ENCODE data around the gene FGFRL1.
"Not testable (repeated sequence)": the region's sequence is repeated elsewhere in the genome, so short reads cannot be mapped to it uniquely, and the experiment has no call there.

FGFRL1 gene

DNA sequence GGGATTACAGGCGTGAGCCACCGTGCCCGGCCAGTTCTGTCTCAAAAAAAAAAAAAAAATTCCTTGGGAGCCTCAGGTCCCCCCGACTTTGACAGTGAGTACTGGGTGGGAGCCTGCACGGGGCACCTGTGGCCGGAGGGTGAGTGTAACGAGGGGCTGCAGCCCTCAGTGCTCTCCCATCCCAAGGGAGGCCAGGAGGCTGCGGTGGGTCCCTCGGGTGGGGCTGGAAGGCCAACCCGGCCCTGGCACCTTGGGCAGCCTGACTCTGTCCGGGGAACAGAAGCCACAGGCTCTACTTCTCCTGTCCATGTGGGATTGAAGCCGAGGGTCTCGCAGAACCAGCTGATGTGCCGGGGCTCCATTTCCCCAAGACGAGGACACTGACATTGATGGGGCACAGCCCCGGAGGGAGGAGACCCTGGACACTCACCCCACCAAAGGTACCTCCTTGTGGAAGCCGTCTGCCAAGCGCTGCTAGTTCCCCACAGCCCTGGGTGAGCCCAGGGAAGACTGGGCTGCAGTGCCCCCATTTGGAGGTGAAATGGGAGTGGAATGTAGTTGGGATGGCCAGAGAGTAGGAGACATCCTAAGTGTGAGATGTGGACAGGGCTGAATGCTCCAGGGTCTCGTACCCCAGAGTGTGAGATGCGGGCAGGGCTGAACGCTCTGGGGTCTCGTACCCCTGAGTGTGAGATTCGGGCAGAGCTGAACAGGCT is 16.0 kb upstream of the FGFRL1 start:
- peaks cover 20% of the 10 kb centered on the region for H3K4me1 Mint-ChIP-seq
- H3K9me3 Mint-ChIP-seq = no peaks in the 10 kb centered on the region
- peaks cover 11% of the 10 kb centered on the region for H3K27me3 Mint-ChIP-seq
- DNase-seq (ENCODE audit: low spot score in 2 of 2) (no peak), ATAC-seq (ENCODE audit: low read depth) (no peak)
- peaks cover 3% of the 10 kb centered on the region for H3K36me3 Mint-ChIP-seq
- H3K27ac Mint-ChIP-seq = no peak overlapping the region
- no peak overlapping the region for H3K4me3 Mint-ChIP-seq

DNA sequence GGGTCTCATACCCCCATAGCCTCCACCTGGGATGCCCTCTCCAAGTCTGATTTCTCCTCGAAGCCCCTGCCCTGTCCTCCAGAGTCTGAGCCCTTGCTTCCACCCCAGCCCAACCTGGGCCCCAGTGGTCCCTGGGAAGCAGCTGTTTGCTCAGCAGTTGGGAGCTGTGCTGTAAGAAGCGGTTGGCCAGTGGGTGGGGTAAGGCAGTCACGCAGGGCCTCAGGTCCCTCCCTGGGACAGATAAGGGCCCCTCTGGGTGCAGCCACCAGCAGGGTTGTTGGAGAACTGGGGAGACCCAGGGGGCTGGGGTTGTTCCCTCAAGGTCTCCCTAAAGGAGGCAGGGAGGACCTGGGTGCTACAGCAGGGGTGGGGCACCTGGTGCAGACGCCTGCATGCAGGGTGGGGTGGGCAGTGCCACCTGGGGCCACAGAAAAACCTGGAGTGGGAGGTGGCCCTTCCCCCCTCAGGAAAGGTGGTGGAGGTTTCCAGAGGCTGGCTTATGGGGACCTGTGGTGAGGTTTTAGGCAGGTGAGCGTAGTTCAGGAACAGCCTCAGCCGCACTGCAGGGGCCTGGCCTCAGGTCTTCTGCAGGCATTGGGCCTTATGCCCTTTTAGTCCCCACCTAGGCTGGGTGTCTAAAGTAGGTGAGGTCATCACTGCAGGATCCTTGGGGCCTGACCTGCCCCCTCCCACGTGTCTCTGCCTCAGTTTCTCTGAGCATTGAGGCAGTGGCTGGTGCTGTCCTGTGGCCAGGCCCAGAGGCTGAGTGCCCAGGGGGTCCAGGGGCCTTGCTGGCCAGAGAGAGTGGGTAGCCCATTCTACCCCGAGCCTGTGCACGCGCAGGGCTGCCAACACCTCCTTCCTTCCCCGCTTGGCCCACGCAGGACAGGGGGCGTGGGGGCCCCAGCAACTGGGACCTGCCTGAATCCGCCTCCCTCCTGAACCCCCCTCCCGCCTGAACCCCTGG is 15.1 kb upstream of the FGFRL1 start:
- no peak overlapping the region for H3K27ac Mint-ChIP-seq
- H3K9me3 Mint-ChIP-seq = no peaks in the 10 kb centered on the region
- peak overlapping the region; percentile 29 for H3K4me3 Mint-ChIP-seq
- peaks cover 12% of the 10 kb centered on the region for H3K27me3 Mint-ChIP-seq
- DNase-seq (ENCODE audit: low spot score in 2 of 2) = no peak
- H3K4me1 Mint-ChIP-seq = peaks cover 22% of the 10 kb centered on the region
- H3K36me3 Mint-ChIP-seq = peaks cover 3% of the 10 kb centered on the region
- ATAC-seq (ENCODE audit: low read depth) = no peak

- no peak overlapping the region for H3K27ac Mint-ChIP-seq
- DNase-seq (ENCODE audit: low spot score in 2 of 2) (peak in 1 of 2 donors; percentile 17), ATAC-seq (ENCODE audit: low read depth) (peak; percentile 5)
- H3K4me3 Mint-ChIP-seq = no peak overlapping the region
- no peaks in the 10 kb centered on the region for H3K9me3 Mint-ChIP-seq
- H3K36me3 Mint-ChIP-seq = peaks cover 3% of the 10 kb centered on the region
- H3K4me1 Mint-ChIP-seq = peaks cover 22% of the 10 kb centered on the region
- H3K27me3 Mint-ChIP-seq = peaks cover 12% of the 10 kb centered on the region
Measured at GRCh38 chr4:996997-997374, 14.4 kb upstream of the FGFRL1 start.

DNA sequence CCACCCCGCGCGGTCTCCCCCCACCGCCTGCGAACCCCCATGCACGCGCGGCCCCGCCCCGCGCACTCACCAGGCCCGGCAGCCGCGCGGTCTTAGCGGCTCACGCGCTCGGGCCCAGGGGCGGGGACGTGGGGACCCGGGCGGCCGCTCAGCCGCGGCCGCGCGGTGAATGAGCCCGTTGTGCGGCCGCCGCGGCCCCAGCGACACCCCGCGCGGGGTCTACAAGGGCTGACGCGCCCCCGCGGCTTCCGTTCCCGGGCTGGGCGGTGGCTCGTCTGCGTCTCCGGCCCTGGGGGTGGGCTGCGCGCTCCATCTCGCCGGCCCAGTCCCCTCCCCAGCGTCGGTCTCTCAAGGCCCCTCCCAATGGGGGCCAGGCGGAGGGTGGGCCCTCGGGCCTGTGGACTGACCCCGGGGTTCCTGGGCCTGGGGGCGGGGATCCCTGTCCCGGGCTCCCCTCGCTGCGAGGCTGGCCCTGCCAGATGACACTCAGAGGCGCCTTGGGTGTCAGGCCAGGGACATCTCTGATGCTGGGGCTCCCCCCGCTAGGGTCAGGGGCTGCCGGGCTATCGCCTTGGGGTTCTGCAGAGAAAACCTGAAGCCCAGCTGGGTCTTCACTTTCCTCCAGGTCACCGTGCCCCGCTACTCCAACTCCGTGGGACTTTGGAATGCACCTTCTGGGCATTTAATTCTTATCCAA is 13.9 kb upstream of the FGFRL1 start:
- peaks cover 22% of the 10 kb centered on the region for H3K4me1 Mint-ChIP-seq
- H3K36me3 Mint-ChIP-seq = peaks cover 1% of the 10 kb centered on the region
- peak; percentile 68 for ATAC-seq (ENCODE audit: low read depth)
- H3K4me3 Mint-ChIP-seq = peak overlapping the region; percentile 44
- peak in 1 of 2 donors; percentile 22 for DNase-seq (ENCODE audit: low spot score in 2 of 2)
- H3K27ac Mint-ChIP-seq = no peak overlapping the region
- H3K9me3 Mint-ChIP-seq = no peaks in the 10 kb centered on the region
- peaks cover 14% of the 10 kb centered on the region for H3K27me3 Mint-ChIP-seq

DNA sequence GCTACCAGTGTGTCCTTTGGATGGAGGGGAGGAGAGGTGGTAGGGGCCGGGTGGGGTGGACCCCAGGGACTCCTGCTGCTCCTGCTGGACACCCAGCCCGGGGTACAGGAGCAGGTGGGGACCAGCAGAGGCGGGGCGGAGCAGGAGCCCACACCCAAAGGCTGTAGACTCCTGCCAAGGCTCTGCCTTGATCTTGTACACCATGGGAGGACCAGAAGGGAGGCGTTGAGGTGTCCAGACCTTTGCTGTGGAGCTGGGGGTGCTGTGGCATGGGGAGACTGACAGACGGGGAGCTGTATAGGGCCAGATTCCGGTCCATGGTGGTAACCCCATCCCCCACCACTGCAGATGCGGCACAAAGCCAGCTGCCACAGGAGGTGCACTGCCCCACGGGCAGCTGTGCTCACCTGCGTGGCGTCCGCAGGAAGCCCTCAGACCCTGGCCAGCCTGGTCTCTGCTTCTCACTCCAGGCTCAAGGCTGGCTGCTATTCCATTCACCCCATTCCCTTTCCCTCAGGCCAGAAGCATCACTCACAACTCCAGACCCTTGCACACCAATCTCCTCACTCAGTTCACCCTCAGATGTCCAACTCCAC is 13.2 kb upstream of the FGFRL1 start:
- Mint-ChIP-seq H3K4me3 (peak overlapping the region; percentile 44), H3K27me3 (peaks cover 14% of the 10 kb centered on the region)

GRCh38 chr4:999240-999863 is 12.1 kb upstream of the FGFRL1 start:
- Mint-ChIP-seq H3K4me1 (peaks cover 20% of the 10 kb centered on the region), H3K4me3 (peak overlapping the region; percentile 50), H3K27me3 (peaks cover 14% of the 10 kb centered on the region)
- not testable (repeated sequence) for H3K9me3 Mint-ChIP-seq; H3K36me3 Mint-ChIP-seq; ATAC-seq (ENCODE audit: low read depth); H3K27ac Mint-ChIP-seq
- peak in 1 of 2 donors; percentile 16 for DNase-seq (ENCODE audit: low spot score in 2 of 2)

More for the DNA sequence above, 13.2 kb upstream of the FGFRL1 start:
- Mint-ChIP-seq H3K9me3 (no peaks in the 10 kb centered on the region), H3K4me1 (peaks cover 20% of the 10 kb centered on the region), H3K36me3 (no peaks in the 10 kb centered on the region), H3K27ac (no peak overlapping the region)
- DNase-seq (ENCODE audit: low spot score in 2 of 2) (peak in 1 of 2 donors; percentile 30), ATAC-seq (ENCODE audit: low read depth) (no peak)

- no peaks in the 10 kb centered on the region for H3K9me3 Mint-ChIP-seq
- H3K36me3 Mint-ChIP-seq = no peaks in the 10 kb centered on the region
- ATAC-seq (ENCODE audit: low read depth) (no peak), DNase-seq (ENCODE audit: low spot score in 2 of 2) (no peak)
- peaks cover 20% of the 10 kb centered on the region for H3K4me1 Mint-ChIP-seq
- H3K27me3 Mint-ChIP-seq = peaks cover 17% of the 10 kb centered on the region
- H3K27ac Mint-ChIP-seq = no peak overlapping the region
- H3K4me3 Mint-ChIP-seq = peak overlapping the region; percentile 49
Measured at GRCh38 chr4:999882-1000425, 11.5 kb upstream of the FGFRL1 start.

DNA sequence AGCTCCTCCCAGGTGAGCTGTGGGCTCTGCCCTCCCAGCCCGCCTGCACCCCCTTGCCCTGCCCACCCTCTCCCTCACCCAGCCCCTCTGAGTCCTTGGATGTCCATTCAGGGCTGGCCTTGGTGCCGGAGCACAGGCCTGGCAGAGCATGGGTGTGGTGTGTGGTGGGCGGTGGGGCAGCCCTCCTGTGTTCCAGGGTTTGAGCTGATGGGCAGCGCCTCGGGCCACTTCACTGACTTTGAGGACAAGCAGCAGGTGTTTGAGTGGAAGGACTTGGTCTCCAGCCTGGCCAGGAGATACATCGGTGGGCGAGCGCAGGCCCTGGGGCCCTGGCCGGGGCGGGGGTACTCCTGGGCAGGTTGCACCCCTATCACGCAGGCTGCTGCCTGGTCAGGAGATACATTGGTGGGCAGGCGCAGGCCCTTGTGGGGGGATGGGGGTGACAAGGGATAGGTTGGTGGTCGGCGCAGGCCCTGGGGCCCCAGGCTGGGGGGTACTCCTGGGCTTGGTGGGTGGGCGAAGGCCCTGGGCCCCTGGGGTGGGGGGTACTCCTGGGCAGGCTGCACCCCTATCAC is 10.7 kb upstream of the FGFRL1 start:
- Mint-ChIP-seq H3K4me1 (peaks cover 20% of the 10 kb centered on the region), H3K4me3 (no peak overlapping the region), H3K36me3 (no peaks in the 10 kb centered on the region), H3K27ac (no peak overlapping the region), H3K27me3 (peaks cover 19% of the 10 kb centered on the region), H3K9me3 (no peaks in the 10 kb centered on the region)
- DNase-seq (ENCODE audit: low spot score in 2 of 2) = no peak
- no peak for ATAC-seq (ENCODE audit: low read depth)

GRCh38 chr4:1001561-1002130 is 9.8 kb upstream of the FGFRL1 start:
- ATAC-seq (ENCODE audit: low read depth) = no peak
- H3K27me3 Mint-ChIP-seq = peaks cover 19% of the 10 kb centered on the region
- H3K4me3 Mint-ChIP-seq = no peak overlapping the region
- no peak for DNase-seq (ENCODE audit: low spot score in 2 of 2)
- no peaks in the 10 kb centered on the region for H3K36me3 Mint-ChIP-seq
- no peaks in the 10 kb centered on the region for H3K9me3 Mint-ChIP-seq
- no peak overlapping the region for H3K27ac Mint-ChIP-seq
- H3K4me1 Mint-ChIP-seq = peaks cover 20% of the 10 kb centered on the region

DNA sequence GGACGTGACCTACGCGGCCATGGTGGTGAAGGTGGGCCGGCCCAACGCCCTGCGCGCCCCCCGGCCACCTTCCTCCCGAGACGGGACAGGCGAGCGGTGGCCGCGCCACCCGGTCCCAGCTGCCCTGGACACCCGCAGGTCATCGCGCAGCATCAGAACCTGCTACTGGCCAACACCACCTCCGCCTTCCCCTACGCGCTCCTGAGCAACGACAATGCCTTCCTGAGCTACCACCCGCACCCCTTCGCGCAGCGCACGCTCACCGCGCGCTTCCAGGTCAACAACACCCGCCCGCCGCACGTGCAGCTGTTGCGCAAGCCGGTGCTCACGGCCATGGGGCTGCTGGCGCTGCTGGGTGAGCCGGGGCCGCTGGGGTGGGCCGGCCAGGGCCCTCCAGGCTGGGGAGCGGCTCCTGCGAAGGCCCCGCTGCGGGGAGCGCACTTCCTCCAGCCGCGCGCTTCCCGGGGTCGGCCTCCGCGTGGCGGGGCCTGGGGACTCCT is 9.2 kb upstream of the FGFRL1 start:
- no peak for DNase-seq (ENCODE audit: low spot score in 2 of 2)
- peaks cover 22% of the 10 kb centered on the region for H3K4me1 Mint-ChIP-seq
- no peaks in the 10 kb centered on the region for H3K36me3 Mint-ChIP-seq
- peaks cover 20% of the 10 kb centered on the region for H3K27me3 Mint-ChIP-seq
- H3K9me3 Mint-ChIP-seq = no peaks in the 10 kb centered on the region
- no peak for ATAC-seq (ENCODE audit: low read depth)
- H3K27ac Mint-ChIP-seq = no peak overlapping the region
- no peak overlapping the region for H3K4me3 Mint-ChIP-seq

- H3K4me1 Mint-ChIP-seq = peaks cover 22% of the 10 kb centered on the region
- H3K9me3 Mint-ChIP-seq = no peaks in the 10 kb centered on the region
- H3K27me3 Mint-ChIP-seq = peaks cover 22% of the 10 kb centered on the region
- no peak for ATAC-seq (ENCODE audit: low read depth)
- DNase-seq (ENCODE audit: low spot score in 2 of 2) = no peak
- no peak overlapping the region for H3K27ac Mint-ChIP-seq
- no peak overlapping the region for H3K4me3 Mint-ChIP-seq
- no peaks in the 10 kb centered on the region for H3K36me3 Mint-ChIP-seq
Measured at GRCh38 chr4:1002631-1003251, 8.7 kb upstream of the FGFRL1 start.

Measured in memory B cell (primary cell).